Upper lobe of left lung (tissue), 4 donors: Measurements from ENCODE around the gene SH3RF1.

Source experiments
- CTCF ChIP-seq, 6 experiments: fragments of 450-650 bp in 4 of 6; fragments of 200-600 bp in 2 of 6; sonication (generic) in 2 of 6; IDR thresholded peaks; one replicate each; pipeline ENCODE4 v1.5.1; 2016 to 2019; ENCODE audit warnings: antibody characterized with exemption in 6 of 6
- EP300 ChIP-seq, 4 donors: sonication (generic); formaldehyde crosslinking; IDR thresholded peaks; one replicate each; pipeline ENCODE4 v1.5.1; 2017; ENCODE audit warnings: antibody characterized with exemption in 4 of 4, control low read depth in 2 of 4
- POLR2A ChIP-seq, 4 donors: fragments of 450-650 bp; IDR thresholded peaks; one replicate each; pipeline ENCODE4 v1.5.1; 2016 to 2017; ENCODE audit warnings: antibody characterized with exemption in 4 of 4, mild to moderate bottlenecking in 2 of 4
- POLR2AphosphoS5 ChIP-seq, 2 donors: sonication (generic); formaldehyde crosslinking; IDR thresholded peaks; one replicate each; pipeline ENCODE4 v1.5.1; 2017; ENCODE audit warnings: antibody characterized with exemption in 2 of 2

GRCh38 chr4:169315530-169316343, 45.0 kb upstream of the SH3RF1 start:
- TF ChIP-seq POLR2A (IDR thresholded peaks at IDR 0.05) (no peak), CTCF (IDR thresholded peaks at IDR 0.05) (no peak), POLR2AphosphoS5 (IDR thresholded peaks at IDR 0.05) (no peak), EP300 (IDR thresholded peaks at IDR 0.05) (no peak)
